ENCODE results near the gene AAMDC.

DNA sequence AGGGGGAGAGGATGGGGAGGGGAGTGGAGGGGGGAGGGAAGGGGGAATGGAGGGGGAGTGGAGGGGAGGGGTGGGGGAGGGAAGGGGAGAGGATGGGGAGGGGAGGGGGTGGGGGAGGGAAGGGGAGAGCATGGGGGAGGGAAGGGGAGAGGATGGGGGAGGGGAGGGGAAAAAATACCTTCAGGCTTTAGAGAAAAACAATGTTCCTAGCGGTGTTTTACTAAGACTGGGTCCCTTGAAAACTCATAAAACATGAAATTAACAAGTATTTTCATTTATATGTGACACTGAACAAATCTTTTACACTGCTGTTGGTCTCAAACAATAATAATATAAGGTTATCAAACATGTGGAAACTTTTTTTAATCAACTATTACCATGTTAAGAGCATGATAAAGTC, 42.8 kb upstream of the AAMDC start:
- TF ChIP-seq, protein P1, sequence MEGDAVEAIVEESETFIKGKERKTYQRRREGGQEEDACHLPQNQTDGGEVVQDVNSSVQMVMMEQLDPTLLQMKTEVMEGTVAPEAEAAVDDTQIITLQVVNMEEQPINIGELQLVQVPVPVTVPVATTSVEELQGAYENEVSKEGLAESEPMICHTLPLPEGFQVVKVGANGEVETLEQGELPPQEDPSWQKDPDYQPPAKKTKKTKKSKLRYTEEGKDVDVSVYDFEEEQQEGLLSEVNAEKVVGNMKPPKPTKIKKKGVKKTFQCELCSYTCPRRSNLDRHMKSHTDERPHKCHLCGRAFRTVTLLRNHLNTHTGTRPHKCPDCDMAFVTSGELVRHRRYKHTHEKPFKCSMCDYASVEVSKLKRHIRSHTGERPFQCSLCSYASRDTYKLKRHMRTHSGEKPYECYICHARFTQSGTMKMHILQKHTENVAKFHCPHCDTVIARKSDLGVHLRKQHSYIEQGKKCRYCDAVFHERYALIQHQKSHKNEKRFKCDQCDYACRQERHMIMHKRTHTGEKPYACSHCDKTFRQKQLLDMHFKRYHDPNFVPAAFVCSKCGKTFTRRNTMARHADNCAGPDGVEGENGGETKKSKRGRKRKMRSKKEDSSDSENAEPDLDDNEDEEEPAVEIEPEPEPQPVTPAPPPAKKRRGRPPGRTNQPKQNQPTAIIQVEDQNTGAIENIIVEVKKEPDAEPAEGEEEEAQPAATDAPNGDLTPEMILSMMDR (IDR thresholded peaks at IDR 0.05), result no peak
- no peak for TF ChIP-seq POLR2A (IDR thresholded peaks at IDR 0.05)
